ENCODE data around the gene RHBDL1.

RHBDL1 gene

DNA sequence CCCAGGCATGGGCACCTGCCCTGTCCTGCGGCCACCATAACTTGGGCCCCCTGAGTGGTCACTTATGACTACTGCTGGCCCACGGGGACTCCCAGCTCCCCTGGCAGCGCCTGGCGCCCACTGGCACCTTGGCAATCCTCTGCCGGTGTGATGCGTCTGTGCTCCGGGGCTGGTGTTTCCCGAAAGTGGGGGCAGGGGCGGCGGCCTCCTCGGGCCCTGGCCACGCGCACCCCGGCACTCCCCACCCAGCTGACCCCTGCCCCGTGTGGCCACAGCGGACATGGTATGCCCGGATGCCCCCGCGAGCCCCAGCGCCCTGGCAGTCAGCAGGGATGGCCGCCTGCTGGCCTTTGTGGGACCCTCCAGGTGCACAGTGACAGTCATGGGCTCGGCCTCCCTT is 18.0 kb upstream of the RHBDL1 start:
- no peak for DNase-seq (ENCODE audit: low spot score)

DNA sequence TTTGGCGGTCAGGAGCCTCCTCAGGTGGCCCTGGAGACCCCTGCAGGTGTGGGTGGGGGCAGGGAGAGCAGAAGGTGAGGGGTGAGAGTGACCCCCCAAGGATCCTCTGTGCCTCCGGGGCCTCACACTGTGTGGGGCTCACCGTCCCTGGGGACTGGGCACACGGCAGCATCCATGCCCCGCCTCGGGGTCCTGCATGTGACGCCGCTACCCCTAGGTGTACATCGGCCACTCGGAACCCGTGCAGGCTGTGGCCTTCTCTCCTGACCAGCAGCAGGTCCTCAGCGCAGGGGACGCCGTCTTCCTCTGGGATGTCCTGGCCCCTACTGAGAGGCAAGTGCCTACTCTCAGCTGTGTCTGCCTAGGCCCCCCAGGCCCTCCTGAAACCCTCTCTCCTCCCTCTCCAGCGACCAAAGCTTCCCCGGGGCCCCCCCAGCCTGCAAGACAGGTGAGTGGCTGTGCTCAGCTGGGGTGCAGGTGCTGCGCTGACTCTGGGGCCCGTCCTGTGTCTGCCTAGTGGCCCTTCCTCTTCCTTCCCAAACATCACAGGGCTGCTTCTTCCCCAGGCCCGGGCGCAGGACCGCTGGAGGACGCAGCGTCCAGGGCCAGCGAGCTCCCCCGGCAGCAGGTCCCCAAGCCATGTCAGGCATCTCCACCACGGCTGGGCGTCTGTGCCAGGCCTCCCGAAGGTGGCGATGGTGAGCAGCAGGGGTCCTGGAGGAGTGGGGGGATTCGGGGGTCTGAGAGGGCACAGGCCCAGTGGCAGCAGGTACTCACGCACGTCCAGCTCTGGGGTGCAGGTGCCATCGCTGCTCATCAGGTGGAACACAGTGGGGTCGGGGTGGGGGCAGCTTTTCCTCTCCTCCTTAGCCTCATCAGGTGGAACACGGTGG is 16.5 kb upstream of the RHBDL1 start:
- no peak for DNase-seq (ENCODE audit: low spot score)

DNA sequence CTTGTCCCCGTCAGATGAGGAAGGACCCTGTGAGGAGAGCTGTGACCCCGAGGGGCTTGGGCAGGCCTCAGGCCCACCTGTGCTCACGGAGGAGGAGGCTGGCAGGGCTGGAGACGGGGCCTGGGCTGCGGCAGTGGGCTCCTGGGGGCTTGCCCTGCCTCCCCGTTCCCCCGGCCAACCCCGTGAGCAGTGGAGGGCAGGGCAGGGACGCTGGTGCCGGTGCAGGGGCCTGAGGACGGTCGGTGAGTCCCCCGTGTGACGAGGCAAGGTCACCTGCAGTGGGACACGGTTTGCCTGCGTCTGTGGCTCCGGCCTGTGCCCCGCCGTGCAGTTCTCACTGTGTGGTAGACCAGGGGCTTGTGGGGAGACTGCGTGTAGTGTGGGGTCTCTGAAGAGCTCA is 15.9 kb upstream of the RHBDL1 start:
- DNase-seq (ENCODE audit: low spot score) = no peak

DNA sequence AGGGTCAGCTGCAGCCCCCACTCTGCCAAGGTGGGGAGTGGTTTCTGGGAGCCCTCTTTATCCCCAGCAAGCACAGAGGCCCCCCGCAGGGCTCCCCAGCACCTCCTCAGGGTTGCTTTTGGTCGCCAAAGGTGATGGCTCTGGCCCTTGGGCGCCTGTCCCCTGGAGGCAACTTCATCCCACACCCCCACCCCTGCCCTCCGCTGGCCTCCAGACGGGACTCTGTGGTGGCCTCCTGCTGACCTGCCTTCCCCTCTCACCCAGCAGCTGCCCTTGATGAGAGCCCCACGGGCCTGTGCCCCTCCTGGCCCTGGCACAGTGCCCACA is 15.4 kb upstream of the RHBDL1 start:
- no peak for DNase-seq (ENCODE audit: low spot score)

DNA sequence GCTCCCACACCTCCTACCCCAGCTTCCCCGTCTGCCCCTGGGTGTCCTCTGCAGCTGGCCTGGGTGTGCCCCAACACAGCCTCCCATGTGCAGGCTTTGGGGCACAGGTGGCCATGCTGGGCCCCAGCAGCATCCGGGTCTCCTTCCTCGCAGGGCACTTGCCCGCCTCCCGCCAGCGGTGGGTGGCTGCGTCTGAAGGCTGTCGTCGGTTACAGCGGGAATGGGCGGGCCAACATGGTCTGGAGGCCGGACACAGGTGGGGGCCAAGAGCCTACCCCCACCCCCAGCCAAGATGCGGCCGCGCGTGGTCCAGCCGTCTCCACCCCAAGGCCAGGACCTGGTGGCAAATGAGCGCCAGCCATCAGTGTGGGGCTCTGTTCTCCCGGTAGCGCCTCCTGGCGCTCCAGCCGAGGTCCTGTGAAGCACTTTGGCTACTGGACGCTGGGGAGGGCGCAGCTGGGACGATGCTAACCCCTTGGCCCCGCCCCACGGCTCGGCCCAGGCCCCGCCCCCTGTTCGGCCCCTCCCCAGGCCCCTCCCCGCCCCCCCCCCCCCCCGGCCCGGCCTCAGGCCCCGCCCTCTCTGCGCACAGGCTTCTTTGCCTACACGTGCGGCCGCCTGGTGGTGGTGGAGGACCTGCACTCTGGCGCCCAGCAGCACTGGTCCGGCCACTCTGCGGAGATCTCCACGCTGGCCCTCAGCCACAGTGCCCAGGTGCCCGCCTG is 14.8 kb upstream of the RHBDL1 start:
- DNase-seq (ENCODE audit: low spot score) = peak; percentile 90

DNA sequence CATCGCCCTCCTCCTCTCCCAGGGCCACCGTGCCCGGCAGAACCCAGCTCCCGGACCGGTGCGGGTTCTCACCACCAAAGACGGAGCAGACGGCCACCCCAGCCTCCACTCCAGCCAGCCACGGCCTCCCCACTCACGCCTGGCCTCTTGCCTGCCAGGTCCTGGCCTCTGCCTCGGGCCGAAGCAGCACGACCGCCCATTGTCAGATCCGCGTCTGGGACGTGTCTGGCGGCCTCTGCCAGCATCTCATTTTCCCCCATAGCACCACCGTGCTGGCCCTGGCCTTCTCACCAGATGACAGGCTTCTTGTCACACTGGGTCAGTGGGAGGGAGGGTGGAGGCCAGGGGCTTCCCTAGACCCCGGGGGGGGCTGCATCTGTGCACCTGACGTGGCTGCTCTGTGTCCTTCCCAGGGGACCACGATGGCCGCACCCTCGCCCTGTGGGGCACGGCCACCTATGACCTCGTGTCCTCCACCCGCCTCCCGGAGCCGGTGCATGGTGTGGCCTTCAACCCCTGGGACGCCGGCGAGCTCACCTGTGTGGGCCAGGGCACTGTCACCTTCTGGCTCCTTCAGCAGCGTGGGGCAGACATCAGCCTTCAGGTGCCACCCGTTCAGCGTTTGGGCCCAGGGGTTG is 14.2 kb upstream of the RHBDL1 start:
- no peak for DNase-seq (ENCODE audit: low spot score)

DNA sequence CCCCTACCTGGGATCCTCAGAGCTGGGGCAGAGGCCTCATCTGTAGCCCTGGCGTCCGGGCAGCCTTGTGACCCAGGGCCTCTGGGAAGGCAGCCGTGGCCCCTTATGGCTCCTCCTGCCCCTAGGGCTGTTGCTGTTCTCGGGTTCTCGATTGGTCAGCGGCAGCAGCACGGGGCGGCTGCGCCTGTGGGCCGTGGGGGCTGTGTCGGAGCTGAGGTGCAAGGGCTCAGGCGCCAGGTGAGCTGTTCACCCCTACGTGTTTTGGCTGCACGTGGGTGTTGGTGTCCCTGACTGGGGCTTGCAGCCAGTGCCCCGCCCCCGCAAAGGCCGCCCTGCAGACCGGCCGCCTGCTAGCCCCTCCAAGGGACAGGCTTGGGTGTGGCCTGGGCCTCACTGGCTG is 13.4 kb upstream of the RHBDL1 start:
- DNase-seq (ENCODE audit: low spot score) = no peak

DNA sequence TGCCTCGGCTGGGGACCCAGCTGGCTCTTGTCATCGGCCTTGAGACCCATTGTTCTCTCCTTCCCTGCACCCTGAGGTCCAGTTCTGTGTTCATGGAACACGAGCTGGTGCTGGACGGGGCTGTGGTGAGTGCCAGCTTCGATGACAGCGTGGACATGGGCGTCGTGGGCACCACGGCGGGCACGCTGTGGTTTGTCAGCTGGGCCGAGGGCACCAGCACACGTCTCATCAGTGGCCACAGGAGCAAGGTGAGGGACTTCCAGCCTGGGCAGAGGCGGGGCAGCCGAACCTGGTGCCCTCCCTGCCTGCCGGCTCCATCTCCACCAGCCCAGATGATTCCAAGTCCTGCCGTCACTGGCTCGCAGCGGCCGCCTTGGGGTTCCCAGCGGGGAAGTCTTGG is 12.9 kb upstream of the RHBDL1 start:
- DNase-seq (ENCODE audit: low spot score) = no peak

DNA sequence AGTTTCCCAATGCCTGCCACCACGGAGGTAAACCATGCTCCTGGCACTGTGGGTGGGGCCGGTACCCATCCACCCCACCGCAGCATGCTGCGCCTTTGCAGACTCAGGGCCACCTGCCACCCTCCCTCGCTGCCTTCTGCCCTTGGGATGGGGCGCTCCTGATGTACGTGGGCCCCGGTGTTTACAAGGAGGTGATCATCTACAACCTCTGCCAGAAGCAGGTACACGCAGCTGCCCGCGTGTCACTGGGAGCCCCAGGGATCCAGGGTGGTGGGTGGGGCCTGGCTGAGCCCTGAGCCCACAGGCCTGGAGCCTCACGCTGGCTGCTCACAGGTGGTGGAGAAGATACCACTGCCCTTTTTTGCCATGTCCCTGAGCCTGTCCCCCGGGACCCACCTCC is 8.9 kb upstream of the RHBDL1 start:
- no peak for DNase-seq (ENCODE audit: low spot score)

DNA sequence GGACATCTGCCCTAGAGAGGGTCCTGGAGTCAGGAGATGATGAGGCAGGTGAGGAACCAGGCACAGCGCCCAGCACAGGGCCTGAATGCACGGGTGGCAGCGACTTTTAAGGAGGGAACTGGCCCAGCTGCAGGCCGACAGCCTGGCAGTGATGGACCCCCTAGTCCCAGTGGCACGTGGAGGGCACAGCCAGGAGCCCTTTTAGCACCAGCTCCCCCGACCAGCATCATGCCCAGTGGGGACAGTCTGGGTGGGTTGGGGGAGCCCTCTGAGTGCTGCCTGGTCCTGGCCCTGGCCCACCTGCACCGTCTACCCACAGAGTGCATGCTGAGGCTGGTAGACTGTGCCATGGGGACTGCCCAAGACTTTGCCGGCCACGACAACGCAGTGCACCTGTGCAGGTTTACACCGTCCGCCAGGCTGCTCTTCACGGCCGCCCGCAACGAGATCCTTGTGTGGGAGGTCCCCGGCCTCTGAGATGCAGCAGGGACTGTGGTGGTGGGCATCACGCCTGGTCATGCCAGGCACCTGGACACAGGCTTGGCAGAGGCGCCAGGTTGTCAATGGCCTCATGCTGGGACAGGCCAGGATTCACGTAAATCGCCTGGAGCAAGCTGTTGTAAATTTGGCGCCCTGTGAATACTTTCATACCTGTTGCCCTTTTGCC is 8.2 kb upstream of the RHBDL1 start:
- no peak for DNase-seq (ENCODE audit: low spot score)

DNA sequence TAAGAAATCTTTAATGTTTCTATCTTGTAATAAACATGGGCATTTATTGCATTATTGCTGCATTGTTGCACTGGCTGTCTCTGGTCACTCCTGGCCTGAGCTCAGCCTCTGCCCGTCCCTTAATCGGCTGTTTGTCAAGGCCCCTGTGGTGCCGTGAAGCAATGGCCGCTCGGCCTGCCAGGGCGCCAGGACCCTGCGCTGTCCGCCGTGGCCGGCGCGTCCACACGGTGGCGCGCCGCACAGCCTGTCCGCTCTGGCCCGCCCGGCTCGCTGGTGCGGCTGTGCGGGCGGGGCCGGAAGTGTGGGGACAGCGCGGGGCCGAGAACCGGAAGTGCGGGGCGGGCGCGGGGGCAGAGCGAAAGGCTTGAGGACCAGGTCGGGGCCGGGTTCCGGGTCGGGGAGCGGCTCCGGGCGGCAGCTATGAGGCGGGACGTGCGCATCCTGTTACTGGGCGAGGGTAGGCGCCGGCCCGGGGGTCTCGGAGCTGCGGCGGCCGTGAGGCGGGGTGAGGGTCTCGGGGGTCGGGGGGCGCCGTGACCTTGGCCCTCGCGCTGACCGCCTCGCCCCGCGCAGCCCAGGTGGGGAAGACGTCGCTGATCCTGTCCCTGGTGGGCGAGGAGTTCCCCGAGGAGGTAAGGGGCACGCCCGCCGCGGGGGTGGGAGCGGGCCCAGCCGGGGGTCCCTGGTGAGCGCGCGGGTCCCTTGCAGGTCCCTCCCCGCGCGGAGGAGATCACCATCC is 7.5 kb upstream of the RHBDL1 start, which contains the start of gene RHOT2:
TSS of gene RHOT2 (plus strand) at position 353 of the 739 bp plus-strand sequence. CDS start at position 421, 68 bp downstream.
- peak; percentile 91 for DNase-seq (ENCODE audit: low spot score)

DNA sequence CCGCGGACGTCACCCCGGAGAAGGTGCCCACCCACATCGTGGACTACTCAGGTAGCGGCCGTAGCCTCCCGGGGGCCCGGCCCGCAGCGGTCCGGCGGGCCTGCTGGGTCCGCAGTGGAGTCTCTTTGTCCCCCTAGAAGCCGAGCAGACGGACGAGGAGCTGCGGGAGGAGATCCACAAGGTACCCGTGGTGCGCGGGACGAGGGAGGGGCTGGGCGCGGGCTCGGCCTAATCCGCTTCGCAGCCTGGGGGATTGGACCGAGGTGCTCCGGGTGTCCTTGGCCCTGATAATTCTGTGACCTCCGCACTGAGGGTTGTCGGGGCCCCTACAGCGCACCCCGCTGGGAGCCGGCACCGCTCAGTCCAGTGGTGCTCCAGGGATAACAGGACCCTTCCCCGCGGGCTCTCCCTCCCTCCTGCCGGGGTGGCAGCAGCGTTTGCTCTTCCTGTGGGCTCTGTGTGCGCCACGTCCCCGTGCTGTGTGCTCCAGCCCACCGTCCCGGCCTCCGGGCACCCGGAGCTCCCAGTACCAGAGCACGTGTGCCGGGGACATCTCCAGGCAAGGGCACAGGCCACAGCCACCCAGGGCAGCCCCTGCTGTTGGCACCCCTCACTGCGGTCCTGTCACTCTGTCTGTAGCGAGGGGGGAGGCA is 6.8 kb upstream of the RHBDL1 start:
- DNase-seq (ENCODE audit: low spot score) = peak; percentile 7

DNA sequence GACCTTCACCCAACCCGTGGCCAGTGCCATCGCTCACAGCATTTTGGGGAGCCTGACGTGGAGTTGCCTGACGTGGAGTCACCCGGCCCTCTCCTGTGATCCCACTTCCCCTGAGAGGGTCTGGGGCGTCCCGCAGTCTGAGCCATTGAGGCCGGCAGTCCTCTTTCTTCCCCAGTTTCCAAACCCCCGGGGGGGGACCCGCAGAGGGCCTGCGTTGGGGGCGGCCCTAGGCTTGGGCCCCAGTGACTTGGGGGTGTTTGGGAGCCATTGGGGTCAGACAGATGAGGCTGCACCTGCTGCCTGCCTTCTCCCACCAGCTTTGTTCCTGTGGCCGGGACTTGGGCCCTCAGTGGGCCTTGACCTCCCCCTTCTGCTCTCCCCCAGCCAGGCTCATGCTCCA is 5.8 kb upstream of the RHBDL1 start:
- DNase-seq (ENCODE audit: low spot score) = no peak

DNA sequence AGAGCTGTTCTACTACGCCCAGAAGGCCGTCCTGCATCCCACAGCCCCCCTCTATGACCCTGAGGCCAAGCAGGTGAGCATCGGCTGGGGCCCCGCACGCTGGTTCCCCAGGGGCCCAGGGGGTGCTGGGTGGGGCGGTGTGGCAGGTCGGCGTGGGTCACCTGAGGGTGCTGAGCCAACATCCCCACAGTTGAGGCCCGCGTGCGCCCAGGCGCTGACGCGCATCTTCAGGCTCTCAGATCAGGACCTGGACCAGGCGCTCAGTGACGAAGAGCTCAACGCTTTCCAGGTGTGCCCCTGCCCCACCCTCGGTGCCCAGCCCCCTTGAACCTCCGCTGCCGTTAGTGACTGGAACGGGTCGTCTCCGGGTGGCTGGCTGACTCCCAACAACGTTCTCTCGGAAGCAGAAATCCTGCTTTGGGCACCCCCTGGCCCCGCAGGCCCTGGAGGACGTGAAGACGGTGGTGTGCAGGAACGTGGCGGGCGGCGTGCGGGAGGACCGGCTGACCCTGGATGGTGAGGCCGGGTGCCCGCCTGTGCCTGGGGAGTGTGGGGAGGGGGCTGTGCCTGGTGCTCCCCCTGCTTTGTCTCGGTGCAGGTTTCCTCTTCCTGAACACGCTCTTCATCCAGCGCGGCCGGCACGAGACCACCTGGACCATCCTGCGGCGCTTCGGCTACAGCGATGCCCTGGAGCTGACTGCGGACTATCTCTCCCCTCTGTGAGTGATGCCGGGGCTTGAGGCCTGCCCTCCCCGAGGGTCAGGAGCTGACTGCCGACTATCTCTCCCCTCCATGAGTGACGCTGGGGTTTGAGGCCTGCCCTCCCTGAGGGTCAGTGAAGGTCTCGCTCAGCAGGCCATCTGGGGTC is 4.8 kb upstream of the RHBDL1 start:
- no peak for DNase-seq (ENCODE audit: low spot score)

DNA sequence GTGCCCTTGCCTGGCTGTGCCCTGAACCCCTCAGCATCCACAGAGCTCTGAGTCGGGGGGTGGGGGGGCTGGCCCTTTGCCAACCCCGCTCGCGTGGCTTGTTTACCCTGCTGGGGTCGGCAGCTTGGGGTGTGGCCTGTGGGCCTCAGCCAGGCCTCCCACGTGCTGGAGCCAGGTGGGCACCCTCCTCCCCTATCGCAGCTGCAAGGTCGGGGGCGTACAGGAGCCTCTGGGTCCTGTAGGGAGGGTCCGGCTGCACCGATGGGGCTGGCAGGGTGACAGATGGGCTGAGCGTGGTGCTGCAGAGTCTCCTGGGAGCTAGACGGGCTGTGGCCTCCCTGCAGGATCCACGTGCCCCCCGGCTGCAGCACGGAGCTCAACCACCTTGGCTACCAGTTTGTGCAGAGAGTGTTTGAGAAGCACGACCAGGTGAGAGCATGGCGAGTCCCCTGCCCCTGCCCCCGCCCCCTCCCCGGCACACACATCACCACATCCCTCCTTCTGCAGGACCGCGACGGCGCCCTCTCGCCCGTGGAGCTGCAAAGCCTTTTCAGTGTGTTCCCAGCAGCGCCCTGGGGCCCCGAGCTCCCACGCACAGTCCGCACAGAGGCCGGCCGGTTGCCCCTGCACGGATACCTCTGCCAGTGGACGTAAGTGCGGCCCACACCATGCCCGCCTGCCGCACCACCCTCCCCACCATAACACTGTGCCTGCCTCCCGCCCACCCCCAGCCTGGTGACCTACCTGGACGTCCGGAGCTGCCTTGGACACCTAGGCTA is 3.9 kb upstream of the RHBDL1 start:
- no peak for DNase-seq (ENCODE audit: low spot score)

DNA sequence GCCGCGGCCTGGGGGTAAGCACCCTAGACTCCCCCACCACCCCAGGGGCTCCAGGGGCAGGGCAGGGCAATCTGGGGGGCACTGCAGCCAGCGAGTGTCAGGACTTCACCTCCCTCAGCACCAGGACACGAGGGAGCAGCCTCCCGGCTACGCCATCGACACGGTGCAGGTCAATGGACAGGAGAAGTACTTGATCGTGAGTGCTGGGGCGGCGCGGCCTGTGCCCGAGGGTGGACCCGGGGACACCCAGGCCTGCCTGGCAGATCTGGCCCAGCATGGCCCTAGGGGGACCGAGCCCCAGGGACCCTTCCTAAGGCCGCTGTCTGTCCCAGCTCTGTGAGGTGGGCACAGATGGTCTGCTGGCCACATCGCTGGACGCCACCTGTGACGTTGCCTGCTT is 3.1 kb upstream of the RHBDL1 start:
- DNase-seq (ENCODE audit: low spot score) = no peak

DNA sequence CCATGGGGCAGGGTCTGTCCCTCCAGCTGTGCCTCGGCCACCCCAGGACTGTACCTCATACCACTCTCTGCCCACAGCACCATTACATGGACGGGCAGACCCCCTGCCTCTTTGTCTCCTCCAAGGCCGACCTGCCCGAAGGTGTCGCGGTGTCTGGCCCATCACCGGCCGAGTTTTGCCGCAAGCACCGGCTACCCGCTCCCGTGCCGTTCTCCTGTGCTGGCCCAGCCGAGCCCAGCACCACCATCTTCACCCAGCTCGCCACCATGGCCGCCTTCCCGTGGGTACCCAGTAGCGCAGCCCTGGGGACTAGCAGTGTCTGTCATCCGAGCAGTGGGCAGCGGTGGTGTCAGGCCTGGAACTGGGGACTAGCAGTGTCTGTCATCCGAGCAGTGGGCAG is 2.6 kb upstream of the RHBDL1 start:
- DNase-seq (ENCODE audit: low spot score) = no peak

DNA sequence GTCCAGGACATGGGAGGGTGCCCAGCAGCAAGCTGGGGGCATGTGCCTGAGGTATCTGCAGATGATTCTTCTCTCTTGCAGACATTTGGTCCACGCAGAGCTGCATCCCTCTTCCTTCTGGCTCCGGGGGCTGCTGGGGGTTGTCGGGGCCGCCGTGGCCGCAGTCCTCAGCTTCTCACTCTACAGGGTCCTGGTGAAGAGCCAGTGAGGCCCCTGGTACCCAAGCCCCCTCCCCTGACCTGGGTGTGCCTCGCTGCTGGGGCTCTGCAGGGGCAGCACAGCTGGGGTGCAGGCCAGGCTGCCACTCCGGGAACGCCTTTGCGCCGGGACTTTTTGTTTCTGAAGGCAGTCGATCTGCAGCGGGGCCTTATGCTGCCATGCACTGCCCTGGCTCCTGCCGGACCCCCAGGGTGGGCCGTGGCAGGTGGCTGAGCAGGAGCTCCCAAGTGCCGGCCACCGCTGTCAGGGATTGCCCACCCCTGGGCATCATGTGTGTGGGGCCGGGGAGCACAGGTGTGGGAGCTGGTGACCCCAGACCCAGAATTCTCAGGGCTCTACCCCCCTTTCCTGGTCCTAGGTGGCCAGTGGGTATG is 2.0 kb upstream of the RHBDL1 start:
- DNase-seq (ENCODE audit: low spot score) = no peak
